ENCODE results near the gene NOP9.
"Not testable (repeated sequence)": the region's sequence is repeated elsewhere in the genome, so short reads cannot be mapped to it uniquely, and the experiment has no call there.

NOP9 gene

DNA sequence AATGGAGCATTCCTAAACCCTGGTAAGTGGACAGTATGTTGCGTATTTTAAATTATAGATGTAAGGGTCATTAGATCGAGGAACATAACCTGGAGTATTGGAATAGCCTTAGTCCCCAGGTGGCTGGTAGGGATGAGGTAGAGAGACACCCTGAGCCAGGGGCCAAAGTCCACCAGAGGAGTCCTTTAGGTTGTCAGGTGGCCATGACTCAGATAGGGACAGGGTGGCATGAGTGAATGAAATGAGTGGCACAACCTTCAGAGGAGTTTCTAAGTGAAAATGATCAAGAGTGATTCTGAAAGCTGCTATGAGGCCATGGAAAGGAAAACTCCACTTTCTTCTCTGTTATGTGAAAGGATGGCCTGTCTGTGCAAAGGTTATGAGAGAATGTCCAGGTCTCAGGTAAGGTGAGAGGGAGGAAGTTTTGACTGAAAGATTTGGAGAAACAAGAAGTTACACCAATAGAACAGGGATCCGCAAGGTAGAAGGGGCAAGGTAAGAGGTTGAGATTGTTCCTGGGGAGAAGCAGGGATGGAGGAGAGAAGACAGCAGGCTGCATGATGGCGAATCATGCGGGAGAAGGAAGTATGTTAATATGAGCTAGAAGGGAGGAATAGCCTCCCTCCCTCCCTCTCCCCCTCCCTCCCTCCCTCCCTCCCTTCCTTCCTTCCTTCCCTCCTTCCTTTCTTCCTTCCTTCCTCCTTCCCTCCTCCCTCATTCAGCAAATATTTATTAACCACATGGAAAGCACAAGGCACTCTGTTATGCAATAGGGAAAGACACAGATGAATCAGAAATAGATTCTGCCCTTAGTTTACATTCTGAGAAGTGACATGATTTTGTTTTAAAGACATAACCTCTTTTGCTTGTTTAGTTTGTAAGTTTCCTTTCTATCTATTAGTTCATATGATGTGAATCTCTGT is 54.2 kb downstream of the NOP9 start:
- no peak for DNase-seq (ENCODE audit: low read depth)

DNA sequence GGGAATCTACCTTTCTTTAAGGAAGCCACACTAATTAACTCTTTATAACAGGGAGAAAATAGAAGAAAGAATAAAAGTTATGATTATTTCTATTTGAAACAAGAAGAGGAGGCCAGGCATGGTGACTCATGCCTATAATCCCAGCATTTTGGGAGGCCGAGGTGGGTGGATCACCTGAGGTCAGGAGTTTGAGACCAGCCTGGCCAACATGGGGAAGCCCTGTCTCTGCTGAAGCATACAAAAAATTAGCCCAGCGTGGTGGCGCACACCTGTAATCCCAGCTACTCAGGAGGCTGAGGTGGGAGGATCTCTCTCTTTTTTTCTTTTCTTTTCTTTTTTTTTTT is 54.8 kb downstream of the NOP9 start:
- not testable (repeated sequence) for DNase-seq (ENCODE audit: low read depth)

DNA sequence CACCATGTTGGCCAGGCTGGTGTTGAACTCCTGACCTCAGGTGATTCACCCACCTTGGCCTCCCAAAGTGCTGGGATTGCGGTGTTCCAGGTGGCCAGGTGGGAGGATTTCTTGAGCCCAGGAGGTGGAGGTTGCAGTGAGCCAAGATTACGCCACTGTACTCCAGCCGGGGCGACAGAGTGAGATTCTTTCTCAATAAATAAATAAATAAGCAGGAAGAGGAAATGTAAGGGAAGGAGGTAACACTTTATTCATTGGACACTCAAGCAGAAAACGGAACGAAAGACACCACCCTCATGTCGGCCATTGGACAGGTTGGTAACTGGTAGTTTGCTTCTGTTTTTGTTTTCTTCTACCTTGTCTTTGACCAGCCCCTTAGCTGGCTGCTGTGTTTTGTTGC is 55.4 kb downstream of the NOP9 start:
- DNase-seq (ENCODE audit: low read depth), result no peak

DNA sequence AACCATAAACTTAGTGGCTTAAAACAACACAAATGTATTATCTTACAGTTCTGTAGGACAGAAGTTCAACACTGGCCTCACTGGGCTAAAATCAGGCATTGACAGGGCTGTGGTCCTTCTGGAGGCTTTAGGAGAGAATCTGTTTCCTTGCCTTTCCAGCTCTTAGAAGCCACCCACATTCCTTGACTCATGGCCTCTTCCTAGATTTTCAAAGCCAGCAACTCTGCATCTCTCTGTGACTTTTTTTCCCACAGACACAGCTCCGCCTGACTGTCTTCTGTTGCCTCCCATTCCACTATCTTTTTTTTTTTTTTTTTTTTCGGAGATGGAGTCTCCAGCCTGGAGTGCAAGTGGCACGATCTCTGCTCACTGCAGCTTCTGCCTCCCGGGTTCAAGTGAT is 56.6 kb downstream of the NOP9 start:
- no peak for DNase-seq (ENCODE audit: low read depth)
